CD4-positive, alpha-beta T cell treated with Interleukin-10 for 1 hour (primary cell): ENCODE results near the gene DPM1.
"Not testable (repeated sequence)": the region's sequence is repeated elsewhere in the genome, so short reads cannot be mapped to it uniquely, and the experiment has no call there.

Experiments
- DNase-seq: peaks from one replicate; pipeline ENCODE4 v3.0.0-alpha.2; 2020

DPM1 gene

DNA sequence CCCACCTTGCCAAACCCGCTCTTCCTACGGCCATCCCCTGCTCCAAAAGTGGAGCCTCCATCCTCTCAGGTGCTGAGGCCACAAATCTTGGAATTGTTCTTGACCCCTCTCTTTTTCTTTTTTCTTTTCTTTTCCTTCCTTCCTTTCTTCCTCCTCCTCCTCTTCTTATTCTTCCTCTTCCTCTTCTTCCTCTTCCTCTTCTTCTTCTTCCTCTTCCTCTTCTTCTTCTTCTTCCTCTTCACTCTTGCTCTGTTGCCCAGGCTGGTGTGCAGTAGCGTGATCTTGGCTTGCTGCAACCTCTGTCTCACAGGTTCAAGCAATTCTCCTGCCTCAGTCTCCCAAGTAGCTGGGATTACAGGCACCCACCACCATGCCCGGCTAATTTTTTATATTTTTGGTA, 20.2 kb upstream of the DPM1 start:
- DNase-seq: not testable (repeated sequence)

- DNase-seq: no peak
Observed at GRCh38 chr20:50977066-50978021, 19.0 kb upstream of the DPM1 start.

GRCh38 chr20:50975701-50976330, 17.5 kb upstream of the DPM1 start:
- no peak for DNase-seq

- DNase-seq: no peak
Observed at GRCh38 chr20:50969912-50970311, 11.6 kb upstream of the DPM1 start.

DNA sequence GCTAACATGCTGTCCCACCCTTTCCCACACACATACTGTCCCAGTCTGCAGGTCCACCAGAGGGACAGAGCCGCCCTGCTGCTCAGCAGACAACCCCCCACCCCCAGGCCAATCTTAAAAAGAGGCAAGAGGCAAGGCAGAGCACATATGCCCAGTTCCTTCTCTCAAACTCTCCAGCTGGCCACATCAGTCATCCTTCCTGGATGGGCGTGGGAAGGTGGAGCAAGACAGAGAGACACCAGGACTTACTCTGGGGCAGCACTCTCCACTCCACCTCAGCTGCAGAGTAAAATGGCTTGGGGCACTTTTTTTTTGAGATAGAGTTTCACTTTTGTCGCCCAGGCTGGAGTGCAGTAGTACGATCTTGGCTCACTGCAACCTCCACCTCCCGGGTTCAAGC, 11.1 kb upstream of the DPM1 start:
- no peak for DNase-seq

- no peak for DNase-seq
Observed at GRCh38 chr20:50968289-50968688, 10.0 kb upstream of the DPM1 start.

DNA sequence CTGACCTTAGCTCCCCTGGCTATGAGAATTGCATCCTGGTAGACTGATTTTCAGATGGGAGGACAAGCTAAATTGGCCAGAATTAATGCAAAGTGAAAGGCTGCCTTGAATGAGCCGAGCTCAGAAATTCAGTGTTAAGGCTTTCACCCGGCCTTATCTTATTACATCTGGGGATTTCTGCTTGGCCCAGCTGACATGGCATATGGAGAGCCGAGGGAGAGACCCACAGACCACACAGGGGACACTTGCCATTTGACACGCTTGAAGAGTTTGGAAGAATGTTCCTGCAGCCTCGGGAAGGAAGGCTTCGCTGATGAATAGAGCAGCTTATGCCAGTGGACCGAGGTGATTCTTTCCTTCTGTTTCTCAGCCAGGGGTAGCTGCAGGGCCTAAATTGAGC, 9.3 kb upstream of the DPM1 start:
- no peak for DNase-seq

GRCh38 chr20:50959543-50960126, 1.3 kb upstream of the DPM1 start:
- no peak for DNase-seq

DNA sequence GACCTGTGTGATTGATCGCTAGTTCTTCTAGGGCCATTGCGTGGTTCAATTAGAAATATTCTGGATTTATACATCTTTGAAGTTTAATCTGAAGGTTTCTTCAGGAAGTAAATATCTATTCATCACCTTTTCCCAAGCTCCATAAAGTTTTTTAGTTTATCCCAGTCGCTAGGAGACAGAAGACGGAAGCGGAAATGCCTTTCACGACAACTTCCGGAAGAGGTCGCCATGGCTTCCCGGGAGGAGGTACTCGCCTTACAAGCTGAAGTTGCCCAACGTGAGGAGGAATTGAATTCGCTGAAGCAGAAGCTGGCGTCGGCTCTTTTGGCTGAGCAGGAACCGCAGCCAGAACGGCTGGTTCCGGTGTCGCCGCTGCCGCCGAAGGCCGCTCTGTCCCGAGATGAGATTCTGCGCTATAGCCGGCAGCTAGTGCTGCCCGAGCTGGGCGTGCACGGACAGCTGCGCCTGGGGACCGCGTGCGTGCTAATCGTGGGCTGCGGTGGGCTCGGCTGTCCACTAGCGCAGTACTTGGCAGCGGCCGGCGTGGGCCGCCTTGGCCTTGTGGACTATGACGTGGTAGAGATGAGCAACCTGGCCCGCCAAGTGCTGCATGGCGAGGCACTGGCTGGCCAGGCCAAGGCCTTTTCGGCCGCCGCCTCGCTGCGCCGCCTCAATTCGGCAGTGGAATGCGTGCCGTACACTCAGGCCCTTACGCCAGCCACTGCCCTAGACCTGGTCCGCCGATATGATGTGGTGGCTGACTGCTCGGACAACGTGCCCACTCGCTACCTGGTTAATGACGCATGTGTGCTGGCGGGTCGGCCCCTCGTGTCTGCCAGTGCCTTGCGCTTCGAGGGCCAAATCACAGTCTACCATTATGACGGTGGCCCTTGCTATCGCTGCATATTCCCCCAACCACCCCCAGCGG, 547 bp upstream of the DPM1 start, which contains the start of gene MOCS3:
Gene MOCS3 (plus strand): TSS at position 204 of the 928 bp plus-strand sequence. CDS start 25 bp downstream, at position 229.
- peak; percentile 91 for DNase-seq

GRCh38 chr20:50957276-50957675, 1.1 kb downstream of the DPM1 start:
- peak; percentile 2 for DNase-seq

- DNase-seq: no peak
Observed at GRCh38 chr20:50953821-50954220, 4.5 kb downstream of the DPM1 start.

- no peak for DNase-seq
Observed at GRCh38 chr20:50953196-50953595, 5.1 kb downstream of the DPM1 start.

- DNase-seq: no peak
Observed at GRCh38 chr20:50948132-50948785, 10.1 kb downstream of the DPM1 start.

GRCh38 chr20:50943069-50943468, 15.3 kb downstream of the DPM1 start:
- no peak for DNase-seq

GRCh38 chr20:50933589-50933988, 24.7 kb downstream of the DPM1 start:
- DNase-seq: no peak

DNA sequence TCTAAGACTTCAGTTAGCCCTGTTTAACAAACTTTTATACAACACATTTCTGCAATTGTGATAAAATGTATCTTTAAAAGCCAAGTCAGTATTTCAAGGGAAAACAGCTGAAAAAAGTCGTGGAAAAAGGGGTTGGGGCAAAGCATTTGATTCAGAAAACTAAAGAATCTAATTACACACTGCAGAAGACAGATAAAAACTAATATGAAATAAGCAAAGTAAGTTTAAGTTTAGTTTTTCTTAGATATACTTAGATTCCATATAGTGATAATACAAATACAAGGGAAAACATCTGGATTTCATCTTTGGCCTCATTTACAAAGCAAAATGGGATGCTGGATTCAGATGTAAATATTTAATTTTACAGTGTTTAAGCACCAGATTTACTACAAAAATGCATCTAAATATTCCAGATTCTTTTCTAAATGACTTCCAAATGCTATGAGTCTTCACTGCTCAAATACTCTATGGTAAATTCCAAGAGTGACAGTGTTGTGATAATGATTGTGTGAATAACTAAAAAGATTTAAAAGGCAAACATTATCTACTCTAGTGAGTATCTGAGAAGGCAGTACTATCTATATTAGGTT, 25.5 kb downstream of the DPM1 start:
- DNase-seq: no peak

GRCh38 chr20:50932016-50932485, 26.3 kb downstream of the DPM1 start:
- DNase-seq: no peak

- DNase-seq: peak; percentile 93
Observed at GRCh38 chr20:50931306-50932015, 26.9 kb downstream of the DPM1 start, which contains the start of gene ADNP. Gene ADNP, minus strand, starts transcription at chr20:50931437. Its CDS starts 27,441 bp downstream, at chr20:50903996.

- no peak for DNase-seq
Observed at GRCh38 chr20:50930976-50931305, 27.4 kb downstream of the DPM1 start.

DNA sequence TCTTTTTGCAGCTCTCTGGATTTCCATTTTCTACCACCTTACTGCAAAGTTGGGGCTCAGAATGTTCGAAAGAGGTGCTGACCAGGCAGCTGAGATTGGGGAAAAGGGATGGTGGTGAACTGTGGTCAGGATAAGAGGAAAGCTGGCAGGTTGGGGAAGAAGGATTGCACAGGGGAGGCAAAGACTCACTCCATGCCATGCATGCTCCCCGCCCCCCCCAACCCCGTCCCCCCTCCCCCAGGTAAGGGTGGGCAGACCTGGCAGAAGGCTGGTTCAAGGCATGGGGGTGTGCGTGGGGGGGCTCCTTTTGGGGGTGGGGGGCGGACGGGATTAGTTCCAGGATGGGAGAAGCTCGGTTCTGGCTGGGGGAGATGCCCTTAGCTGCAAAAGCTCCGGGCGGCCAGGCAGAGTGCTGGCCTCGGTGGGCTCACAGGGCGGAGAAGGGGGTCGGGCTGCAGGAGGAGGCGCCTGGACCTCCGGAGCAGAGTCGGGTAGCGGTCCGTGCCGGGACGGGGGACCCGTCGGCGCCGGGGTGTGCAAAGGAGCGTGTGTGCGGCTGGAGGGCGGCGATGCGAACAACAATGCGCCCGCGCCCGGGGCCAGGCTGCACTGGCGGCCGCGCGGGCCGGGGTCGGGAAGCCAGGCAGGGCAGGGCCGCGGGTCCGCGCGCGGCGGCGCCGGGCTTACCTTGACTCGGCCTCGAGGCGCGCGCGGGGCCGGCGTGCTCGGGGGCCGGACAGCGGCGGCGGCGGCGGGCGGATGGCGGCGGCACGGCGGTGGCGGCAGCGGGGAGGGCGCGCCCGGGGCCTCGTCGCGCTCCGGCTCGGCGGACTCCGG, 28.0 kb downstream of the DPM1 start:
- no peak for DNase-seq
